Erythroblast (primary cell): ENCODE data around the gene PSMD1.

Source experiments
- GATA1 ChIP-seq: IDR thresholded peaks from 2 replicates; pipeline ENCODE4 v1.6.1; 2011; ENCODE audit warnings: low read depth, mild to moderate bottlenecking, control low read depth, low read length, moderate library complexity
- POLR2A ChIP-seq: IDR thresholded peaks from 2 replicates; pipeline ENCODE4 v1.6.1; 2011; ENCODE audit warnings: mild to moderate bottlenecking, low read length

DNA sequence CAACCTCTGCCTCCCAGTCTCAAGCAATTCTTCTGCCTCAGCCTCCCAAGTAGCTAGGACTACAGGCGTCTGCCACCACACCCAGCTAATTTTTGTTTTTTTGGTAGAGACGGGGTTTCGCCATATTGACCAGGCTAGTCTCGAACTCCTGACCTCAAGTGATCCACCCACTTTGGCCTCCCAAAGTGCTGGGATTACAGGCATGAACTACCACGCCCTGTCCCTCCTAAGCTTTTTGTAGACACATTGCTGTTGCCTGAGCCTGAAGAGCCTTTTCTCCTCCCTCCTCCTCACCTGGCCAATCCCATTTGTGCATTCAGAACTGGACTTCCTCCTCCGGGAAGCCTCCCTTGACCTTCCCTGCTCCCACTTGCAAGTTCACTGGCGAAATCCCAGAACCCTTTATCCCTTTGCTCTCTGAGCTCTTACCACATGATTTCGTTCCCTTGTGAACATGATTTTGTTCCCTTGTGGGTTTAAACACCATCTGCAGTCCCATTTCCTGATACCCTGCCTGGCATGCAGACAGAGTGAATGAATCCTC is 16.8 kb upstream of the PSMD1 start:
- TF ChIP-seq POLR2A (no peak), GATA1 (no peak)
